ENCODE results near the gene SSU72.

The SSU72 gene

GRCh38 chr1:1574721-1575537 is at the start of gene SSU72:
TSS of gene SSU72 (minus strand) at chr1:1574863. CDS start at chr1:1574557, 306 bp downstream.
- DNase-seq (ENCODE audit: low read depth), result peak; percentile 80

DNA sequence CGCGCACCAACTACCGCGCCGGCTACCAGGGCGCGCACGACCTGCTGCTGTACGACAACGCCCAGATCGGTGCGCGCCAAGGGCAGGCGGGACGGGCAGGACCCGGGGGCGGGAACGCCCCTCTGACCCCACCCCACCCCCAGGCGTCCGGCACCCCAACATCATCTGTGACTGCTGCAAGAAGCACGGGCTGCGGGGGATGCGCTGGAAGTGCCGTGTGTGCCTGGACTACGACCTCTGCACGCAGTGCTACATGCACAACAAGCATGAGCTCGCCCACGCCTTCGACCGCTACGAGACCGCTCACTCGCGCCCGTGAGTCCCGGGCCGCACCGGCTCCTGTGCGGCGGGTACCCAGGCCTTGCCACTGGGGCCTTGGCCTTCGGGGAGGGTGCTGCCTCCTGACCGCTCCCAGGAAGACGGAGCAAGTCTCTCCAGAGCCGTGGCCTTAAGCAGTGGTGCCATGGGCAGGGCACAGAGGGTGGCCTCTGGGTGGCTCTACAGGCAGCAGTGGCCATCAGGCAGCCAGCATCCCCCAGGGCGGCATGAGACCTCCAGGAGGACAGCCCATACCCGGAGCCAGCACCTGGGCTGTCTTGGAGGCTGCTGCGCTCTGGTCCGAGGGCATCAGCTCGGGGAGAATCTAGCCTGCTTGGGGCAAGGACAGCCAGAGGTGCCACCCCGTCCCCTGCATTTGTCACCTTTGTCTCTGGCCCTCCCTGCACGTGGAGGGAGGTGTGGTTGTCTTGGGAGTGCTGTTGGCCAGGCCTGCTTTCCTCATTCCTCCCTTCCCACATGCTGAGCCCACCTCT is 49.2 kb upstream of the SSU72 start:
- no peak for DNase-seq (ENCODE audit: low read depth)

GRCh38 chr1:1623181-1623630 is 48.5 kb upstream of the SSU72 start:
- no peak for DNase-seq (ENCODE audit: low read depth)

DNA sequence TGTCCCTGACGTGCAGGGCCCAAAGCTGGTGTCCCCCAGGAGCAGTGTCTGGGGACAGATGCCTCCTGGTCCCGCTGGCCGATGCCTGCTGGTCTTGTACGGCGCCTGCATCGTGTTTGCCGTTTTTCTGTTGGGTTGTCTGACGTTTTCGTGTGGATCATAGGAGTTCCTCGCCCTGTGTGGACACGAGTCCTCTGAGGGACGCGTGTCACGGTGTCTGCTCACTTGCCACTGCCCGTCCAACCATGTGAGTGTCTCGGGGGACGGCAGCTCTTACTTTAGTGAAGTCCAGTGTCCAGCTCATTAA is 48.1 kb upstream of the SSU72 start:
- DNase-seq (ENCODE audit: low read depth), result no peak

DNA sequence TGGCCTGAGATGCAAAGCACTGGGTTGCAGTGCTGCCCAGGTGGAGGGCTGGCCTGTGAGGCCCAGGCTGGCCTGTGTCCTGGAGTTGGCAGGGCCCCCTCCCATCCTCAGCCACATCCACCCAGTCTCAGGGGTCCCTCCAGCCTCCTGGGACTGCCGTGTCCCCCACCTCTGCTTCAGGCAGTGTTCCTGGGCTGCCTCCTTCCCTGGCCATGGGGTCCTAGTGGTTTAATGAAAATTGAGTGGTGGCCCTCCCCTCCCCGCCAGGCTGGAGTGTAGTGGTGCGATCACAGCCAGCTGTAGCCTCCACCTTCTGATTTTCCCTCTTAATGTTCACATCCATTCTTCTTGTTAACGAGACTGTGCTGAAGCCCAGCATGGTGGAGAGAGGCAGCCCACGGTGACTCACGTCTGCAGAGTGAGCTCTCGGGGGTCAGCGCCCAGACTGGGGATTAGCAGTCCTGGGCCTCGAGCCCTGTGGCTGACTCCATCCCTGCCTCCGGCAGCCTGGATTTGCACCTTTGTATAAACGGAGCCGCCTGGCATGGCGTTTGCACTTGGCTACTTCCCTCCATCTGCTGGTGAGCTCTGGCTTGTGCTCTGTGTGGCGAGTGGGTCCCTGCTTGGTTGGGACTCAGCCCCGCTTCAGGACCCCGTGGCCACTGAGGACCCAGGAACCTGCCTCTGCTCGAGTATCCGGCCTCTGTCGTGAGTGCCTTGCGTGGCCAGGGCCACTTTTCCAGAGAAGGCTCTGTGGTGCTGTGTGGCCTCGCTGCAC is 47.5 kb upstream of the SSU72 start:
- peak; percentile 26 for DNase-seq (ENCODE audit: low read depth)

DNA sequence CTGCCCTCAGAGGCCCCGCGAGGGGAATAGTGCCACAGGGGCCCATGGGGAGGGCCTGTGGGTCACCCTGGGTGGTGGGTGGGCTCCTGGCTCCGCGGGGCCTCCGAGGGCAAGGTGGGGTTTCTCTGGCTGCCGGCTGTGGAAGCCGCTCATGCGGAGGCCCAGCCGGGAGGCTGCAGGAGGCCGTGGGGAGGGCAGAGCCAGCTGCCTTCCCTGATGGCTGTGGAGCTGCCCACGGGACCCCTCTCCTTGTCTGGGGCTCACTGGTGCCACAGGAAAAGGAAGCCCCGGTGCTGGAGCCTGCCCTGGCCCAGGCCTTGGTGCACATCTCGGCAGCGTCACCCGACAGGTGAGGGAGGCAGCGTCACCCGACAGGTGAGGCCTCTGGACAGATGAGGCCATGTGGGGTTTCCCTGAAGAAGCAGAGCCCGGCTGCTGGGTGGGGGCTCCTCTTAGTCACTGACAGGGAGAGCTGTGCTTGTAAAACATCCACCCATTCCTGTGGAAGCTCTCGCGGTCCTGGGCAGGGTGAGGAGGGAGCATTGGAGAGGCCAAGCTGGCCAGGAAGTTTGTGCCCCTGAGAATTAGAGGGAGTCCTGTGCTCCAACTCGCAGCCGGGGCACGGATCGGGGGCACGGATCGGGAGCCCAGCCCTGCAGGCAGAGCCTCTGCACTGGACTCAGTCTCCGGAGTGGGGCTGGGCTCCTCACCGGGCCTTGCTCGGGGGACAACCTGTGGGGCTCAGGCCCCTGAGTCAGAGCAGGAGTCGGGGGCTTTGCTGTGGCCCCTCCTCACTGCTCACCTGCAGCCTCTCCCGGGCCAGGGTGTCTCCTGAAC is 46.7 kb upstream of the SSU72 start:
- no peak for DNase-seq (ENCODE audit: low read depth)

GRCh38 chr1:1620433-1621139 is 45.9 kb upstream of the SSU72 start:
- no peak for DNase-seq (ENCODE audit: low read depth)

GRCh38 chr1:1619917-1620361 is 45.3 kb upstream of the SSU72 start:
- DNase-seq (ENCODE audit: low read depth), result no peak

DNA sequence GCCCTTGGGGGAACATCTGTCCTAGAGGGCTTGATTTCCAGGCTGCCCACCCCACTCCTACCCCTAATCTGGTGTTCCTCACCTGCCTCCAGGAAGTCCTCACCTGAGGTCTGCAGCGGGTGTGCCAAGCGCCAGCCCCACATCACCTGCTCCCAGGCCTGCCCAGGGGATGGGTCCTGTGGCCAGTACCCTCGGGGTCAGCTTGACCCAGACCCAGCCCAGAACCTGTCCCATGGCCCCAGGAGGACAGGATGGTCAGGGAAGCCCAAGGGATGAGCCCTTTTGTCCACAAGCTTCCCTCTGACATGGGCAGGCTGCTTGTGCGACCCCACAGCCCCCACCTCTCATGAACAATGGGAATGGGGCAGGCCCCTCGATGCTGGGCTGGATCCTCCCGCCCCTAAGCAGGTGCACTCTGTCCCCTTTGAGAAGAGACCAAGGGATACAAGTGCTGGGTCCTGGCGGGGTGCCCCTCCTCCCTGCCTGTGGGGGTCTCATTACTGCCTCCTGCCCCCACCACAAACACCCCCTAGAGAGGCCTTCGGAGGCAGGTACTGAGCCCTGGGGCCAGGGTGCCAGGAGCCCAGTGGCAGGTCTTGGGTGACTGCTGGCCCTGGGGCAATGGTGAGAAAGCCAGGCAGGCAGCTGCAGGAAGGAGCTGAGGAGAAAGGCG is 43.9 kb upstream of the SSU72 start:
- no peak for DNase-seq (ENCODE audit: low read depth)

- DNase-seq (ENCODE audit: low read depth), result no peak
These were observed 43.3 kb upstream of the SSU72 start for GRCh38 chr1:1617925-1618324.

GRCh38 chr1:1617516-1617915 is 42.9 kb upstream of the SSU72 start:
- DNase-seq (ENCODE audit: low read depth), result no peak

- no peak for DNase-seq (ENCODE audit: low read depth)
These were observed 42.2 kb upstream of the SSU72 start for GRCh38 chr1:1616838-1617237.

DNA sequence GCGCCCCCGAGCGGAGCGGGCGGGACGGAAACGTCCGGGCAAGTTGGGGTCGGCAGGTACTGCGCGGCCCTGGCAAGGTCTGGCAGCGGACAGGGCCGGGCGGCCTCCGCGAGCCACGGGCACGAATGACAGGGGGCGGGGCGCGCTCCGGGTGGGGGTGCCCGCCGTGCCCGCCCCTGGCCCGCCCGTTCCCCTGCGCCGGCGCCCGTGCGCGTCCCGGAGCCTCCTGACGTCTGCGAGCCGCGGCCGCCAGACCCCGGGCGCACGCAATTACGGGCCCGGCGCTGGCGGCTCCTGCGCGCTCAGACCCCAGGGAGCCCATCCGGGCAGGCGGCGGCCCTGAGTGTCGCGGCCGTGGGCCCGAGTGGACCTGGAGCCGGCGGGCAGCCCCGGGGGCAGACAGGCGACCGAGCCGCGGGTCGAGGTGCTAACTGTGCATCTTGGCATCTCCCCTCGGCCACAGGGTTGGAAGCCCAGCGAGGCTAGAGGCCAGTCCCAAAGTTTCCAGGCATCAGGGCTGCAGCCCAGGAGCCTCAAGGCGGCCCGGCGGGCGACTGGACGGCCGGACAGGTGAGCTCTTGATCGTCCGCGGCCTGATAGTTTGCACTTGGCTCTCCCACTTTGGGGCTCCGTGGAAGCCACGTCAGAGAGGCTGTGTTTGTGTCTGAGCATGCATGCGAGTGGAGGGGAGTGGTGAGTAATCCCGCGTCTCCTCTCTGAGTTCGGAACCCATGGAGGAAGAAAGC is 41.6 kb upstream of the SSU72 start:
- no peak for DNase-seq (ENCODE audit: low read depth)

DNA sequence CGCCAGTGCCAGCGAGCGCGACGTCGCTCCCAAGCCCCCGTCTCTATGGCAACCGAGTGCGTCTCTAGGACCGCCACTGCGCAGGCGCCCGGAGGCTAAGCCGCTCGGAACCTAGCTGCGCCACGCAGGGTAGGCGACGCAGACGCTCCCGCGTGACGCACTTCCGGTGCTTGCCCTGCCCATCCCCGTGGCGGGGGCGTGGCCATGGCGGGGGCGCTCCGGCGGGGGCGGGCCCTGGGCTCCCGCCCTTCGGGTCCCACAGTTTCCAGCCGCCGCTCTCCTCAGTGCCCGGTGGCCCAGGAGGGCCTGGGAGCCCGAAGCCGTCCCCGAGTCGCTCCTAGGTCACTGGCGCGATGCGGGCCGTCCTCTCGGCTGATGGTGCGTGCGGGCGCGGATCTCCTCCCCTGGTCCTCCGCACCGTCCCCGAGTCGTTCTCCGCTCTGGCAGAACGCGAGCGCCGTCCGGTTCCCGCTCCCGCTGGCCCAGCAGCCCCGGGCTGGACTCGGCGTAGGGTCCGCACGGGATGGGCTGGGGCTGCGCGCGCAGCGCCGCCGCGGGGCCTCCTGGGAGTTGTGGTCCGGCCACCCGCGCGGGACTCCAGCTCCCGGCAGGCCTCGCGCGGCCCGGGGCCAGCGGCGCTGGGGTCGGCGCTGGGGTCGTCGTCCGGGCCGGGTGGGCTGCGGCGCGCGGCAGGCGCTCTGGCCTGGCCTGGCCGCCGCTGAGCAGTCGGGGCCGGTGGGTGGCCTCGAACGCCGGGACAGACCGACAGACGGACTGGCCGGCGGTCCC is 40.8 kb upstream of the SSU72 start, which contains the start of gene MIB2:
MIB2 (plus strand) TSS at position 245 of the 789 bp plus-strand sequence. CDS start 7,953 bp downstream, outside the sequence.
- peak; percentile 94 for DNase-seq (ENCODE audit: low read depth)

DNA sequence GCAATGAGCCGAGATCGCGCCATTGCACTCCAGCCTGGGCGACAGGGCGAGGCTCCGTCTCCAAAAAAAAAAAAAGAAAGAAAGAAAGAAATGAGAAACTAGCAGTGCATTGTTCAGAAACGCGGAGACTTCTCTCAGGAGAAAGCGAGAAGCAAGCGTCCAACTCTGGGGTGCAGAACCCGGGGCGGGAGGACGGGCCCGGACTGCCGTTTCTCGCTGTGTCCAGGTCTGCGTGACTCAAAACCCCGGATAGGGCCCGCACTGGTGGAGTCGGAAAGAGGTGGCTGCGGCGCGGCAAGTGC is 40.2 kb upstream of the SSU72 start:
- DNase-seq (ENCODE audit: low read depth), result no peak

DNA sequence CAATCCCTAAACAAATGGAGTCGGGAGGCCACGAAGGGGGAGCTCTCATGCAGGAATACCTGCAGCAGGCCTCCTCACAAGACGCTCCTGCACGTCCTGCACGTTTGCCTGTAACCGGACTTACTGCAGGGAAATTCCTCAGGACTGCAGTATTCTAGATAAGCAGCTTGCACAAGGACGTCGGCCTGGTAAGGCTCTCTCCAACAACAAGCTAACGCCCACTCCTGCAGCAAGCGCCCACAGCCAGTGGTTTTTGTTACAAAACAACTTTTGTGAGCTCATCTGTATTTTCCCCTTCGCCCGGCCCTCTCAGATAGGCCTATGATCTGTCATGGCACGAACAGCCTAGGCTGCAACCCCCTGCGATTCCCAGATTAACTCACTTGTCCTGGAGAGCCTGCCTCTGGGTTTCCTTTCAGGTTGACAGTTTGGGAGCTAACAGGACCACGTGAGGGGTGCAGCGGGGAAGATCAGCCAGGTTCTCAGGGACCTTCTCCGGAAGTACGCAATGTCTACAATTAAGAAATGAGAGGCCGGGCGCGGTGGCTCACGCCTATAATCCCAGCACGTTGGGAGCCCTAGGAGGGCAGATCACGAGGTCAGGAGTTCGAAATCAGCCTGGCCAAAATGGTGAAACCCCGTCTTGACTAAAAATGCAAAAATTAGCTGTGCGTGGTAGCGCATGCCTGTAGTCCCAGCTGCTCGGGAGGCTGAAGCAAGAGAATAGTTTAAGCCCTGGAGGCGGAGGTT is 39.7 kb upstream of the SSU72 start:
- peak; percentile 12 for DNase-seq (ENCODE audit: low read depth)

GRCh38 chr1:1613509-1614082 is 38.9 kb upstream of the SSU72 start:
- DNase-seq (ENCODE audit: low read depth), result no peak

GRCh38 chr1:1612104-1612400 is 37.4 kb upstream of the SSU72 start:
- DNase-seq (ENCODE audit: low read depth), result no peak

Measured in fibroblast of the conjunctiva (primary cell).